ENCODE results near the gene ALG12. TPM values are rescaled to one million over a fixed set of nuclear protein-coding genes. Genes with fewer than 3 reads are reported as not detected.
A peak's percentile ranks its signal among the peaks of the same experiment; 100 is the strongest.

The ALG12 gene
- total RNA-seq, 2 donors from 2014 or later = 14.8 to 15.3 TPM

- Mint-ChIP-seq H3K27ac (peak overlapping the region in 1 of 2 donors; percentile 78), H3K36me3 (peaks cover 7 to 50% of the 10 kb centered on the region in 2 donors)
- no peak for ATAC-seq
Measured at GRCh38 chr22:49879871-49880270, 38.4 kb downstream of the ALG12 start.

GRCh38 chr22:49878206-49878605 is 40.0 kb downstream of the ALG12 start:
- DNase-seq (ENCODE audit: low spot score in 2 of 2) (no peak), ATAC-seq (no peak)
- peaks cover 7 to 51% of the 10 kb centered on the region in 2 donors for H3K36me3 Mint-ChIP-seq
- no peaks in the 10 kb centered on the region for H3K9me3 Mint-ChIP-seq
- H3K27ac Mint-ChIP-seq = peak overlapping the region in 1 of 2 donors; percentile 26

More at GRCh38 chr22:49879871-49880270, 38.4 kb downstream of the ALG12 start:
- H3K9me3 Mint-ChIP-seq = no peaks in the 10 kb centered on the region
- DNase-seq (ENCODE audit: low spot score in 2 of 2) = no peak

- H3K27ac Mint-ChIP-seq = peak overlapping the region in 1 of 2 donors; percentile 72
- peaks cover 7 to 53% of the 10 kb centered on the region in 2 donors for H3K36me3 Mint-ChIP-seq
- DNase-seq (ENCODE audit: low spot score in 2 of 2) (no peak), ATAC-seq (no peak)
- H3K9me3 Mint-ChIP-seq = no peaks in the 10 kb centered on the region
Measured at GRCh38 chr22:49877642-49878041, 40.6 kb downstream of the ALG12 start.

GRCh38 chr22:49873228-49873940 is 44.9 kb downstream of the ALG12 start:
- peaks cover 19 to 66% of the 10 kb centered on the region in 2 donors for H3K36me3 Mint-ChIP-seq
- H3K27ac Mint-ChIP-seq = no peak overlapping the region
- H3K9me3 Mint-ChIP-seq = peaks cover 5 to 18% of the 10 kb centered on the region in 2 donors
- ATAC-seq = no peak
- peak in 1 of 2 donors; percentile 23 for DNase-seq (ENCODE audit: low spot score in 2 of 2)

GRCh38 chr22:49872347-49872746 is 45.9 kb downstream of the ALG12 start:
- H3K36me3 Mint-ChIP-seq = peaks cover 24 to 67% of the 10 kb centered on the region in 2 donors
- ATAC-seq = no peak
- no peak for DNase-seq (ENCODE audit: low spot score in 2 of 2)
- H3K27ac Mint-ChIP-seq = peak overlapping the region in 1 of 2 donors; percentile 22
- H3K9me3 Mint-ChIP-seq = peaks cover 5 to 20% of the 10 kb centered on the region in 2 donors

- no peak for DNase-seq (ENCODE audit: low spot score in 2 of 2)
- peaks cover 28 to 72% of the 10 kb centered on the region in 2 donors for H3K36me3 Mint-ChIP-seq
- H3K27ac Mint-ChIP-seq = no peak overlapping the region
- peaks cover 5 to 26% of the 10 kb centered on the region in 2 donors for H3K9me3 Mint-ChIP-seq
- no peak for ATAC-seq
Measured at GRCh38 chr22:49871482-49871881, 46.8 kb downstream of the ALG12 start.

- ATAC-seq (peak; percentile 30 to 59), DNase-seq (ENCODE audit: low spot score in 2 of 2) (no peak)
- Mint-ChIP-seq H3K27ac (no peak overlapping the region), H3K36me3 (peaks cover 34 to 71% of the 10 kb centered on the region in 2 donors), H3K9me3 (peaks cover 9 to 36% of the 10 kb centered on the region in 2 donors)
Measured at GRCh38 chr22:49869845-49870712, 48.2 kb downstream of the ALG12 start.

- Mint-ChIP-seq H3K27ac (peak overlapping the region in 1 of 2 donors; percentile 51), H3K36me3 (peaks cover 34 to 76% of the 10 kb centered on the region in 2 donors), H3K9me3 (peaks cover 9 to 36% of the 10 kb centered on the region in 2 donors)
- DNase-seq (ENCODE audit: low spot score in 2 of 2) (no peak), ATAC-seq (no peak)
Measured at GRCh38 chr22:49869086-49869830, 49.0 kb downstream of the ALG12 start.

GRCh38 chr22:49867303-49868265 is 50.7 kb downstream of the ALG12 start:
- DNase-seq (ENCODE audit: low spot score in 2 of 2) (no peak), ATAC-seq (peak; percentile 22 to 33)
- H3K27ac Mint-ChIP-seq = peak overlapping the region in 1 of 2 donors; percentile 29
- peaks cover 9 to 36% of the 10 kb centered on the region in 2 donors for H3K9me3 Mint-ChIP-seq
- H3K36me3 Mint-ChIP-seq = peaks cover 34 to 71% of the 10 kb centered on the region in 2 donors

- Mint-ChIP-seq H3K36me3 (peaks cover 34 to 71% of the 10 kb centered on the region in 2 donors), H3K27ac (no peak overlapping the region), H3K9me3 (peaks cover 9 to 36% of the 10 kb centered on the region in 2 donors)
- DNase-seq (ENCODE audit: low spot score in 2 of 2) (no peak), ATAC-seq (no peak)
Measured at GRCh38 chr22:49866646-49867045, 51.6 kb downstream of the ALG12 start.

- DNase-seq (ENCODE audit: low spot score in 2 of 2) = no peak
- Mint-ChIP-seq H3K9me3 (peaks cover 9 to 36% of the 10 kb centered on the region in 2 donors), H3K27ac (no peak overlapping the region), H3K36me3 (peaks cover 34 to 71% of the 10 kb centered on the region in 2 donors)
- no peak for ATAC-seq
Measured at GRCh38 chr22:49866134-49866533, 52.1 kb downstream of the ALG12 start.

GRCh38 chr22:49865156-49865555 is 53.1 kb downstream of the ALG12 start:
- peaks cover 34 to 65% of the 10 kb centered on the region in 2 donors for H3K36me3 Mint-ChIP-seq
- no peak overlapping the region for H3K27ac Mint-ChIP-seq
- DNase-seq (ENCODE audit: low spot score in 2 of 2) (no peak), ATAC-seq (no peak)
- peaks cover 9 to 31% of the 10 kb centered on the region in 2 donors for H3K9me3 Mint-ChIP-seq

- Mint-ChIP-seq H3K9me3 (peaks cover 3 to 19% of the 10 kb centered on the region in 2 donors), H3K36me3 (peaks cover 22 to 52% of the 10 kb centered on the region in 2 donors), H3K27ac (peak overlapping the region in 1 of 2 donors; percentile 32)
- DNase-seq (ENCODE audit: low spot score in 2 of 2) (no peak), ATAC-seq (no peak)
Measured at GRCh38 chr22:49863931-49864330, 54.3 kb downstream of the ALG12 start.

- DNase-seq (ENCODE audit: low spot score in 2 of 2) = peak in 1 of 2 donors; percentile 25
- H3K27ac Mint-ChIP-seq = no peak overlapping the region
- H3K9me3 Mint-ChIP-seq = peaks cover 3 to 17% of the 10 kb centered on the region in 2 donors
- H3K36me3 Mint-ChIP-seq = peaks cover 18 to 37% of the 10 kb centered on the region in 2 donors
- ATAC-seq = no peak
Measured at GRCh38 chr22:49862496-49862776, 55.8 kb downstream of the ALG12 start.

- peak overlapping the region in 1 of 2 donors; percentile 13 for H3K27ac Mint-ChIP-seq
- ATAC-seq (no peak), DNase-seq (ENCODE audit: low spot score in 2 of 2) (no peak)
- peaks cover 3 to 12% of the 10 kb centered on the region in 2 donors for H3K9me3 Mint-ChIP-seq
- H3K36me3 Mint-ChIP-seq = peaks cover 14 to 32% of the 10 kb centered on the region in 2 donors
Measured at GRCh38 chr22:49861642-49862495, 56.4 kb downstream of the ALG12 start.
